H9 (cell line): ENCODE measurements around the gene ASB12. TPM values are rescaled to one million over a fixed set of nuclear protein-coding genes. Genes with fewer than 3 reads are reported as not detected.

Experiments
- DNase-seq: peaks from one replicate; pipeline ENCODE4 v3.0.0-alpha.2; 2017
- H2AFZ ChIP-seq: one replicate; pipeline ENCODE4 v1.6.1; 2013; ENCODE audit warnings: mild to moderate bottlenecking, low read length, control low read depth, moderate library complexity
- H2AK5ac ChIP-seq: 2 replicates; pipeline ENCODE4 v1.6.1; 2013; ENCODE audit warnings: low read length, control low read depth, mixed read lengths; ENCODE audit not compliant: insufficient read length
- H2BK120ac ChIP-seq: one replicate; pipeline ENCODE4 v1.6.1; 2013; ENCODE audit warnings: low read depth, mild to moderate bottlenecking, low read length, control low read depth, inconsistent platforms; ENCODE audit not compliant: poor library complexity, severe bottlenecking
- H2BK12ac ChIP-seq: 2 replicates; pipeline ENCODE4 v1.6.1; 2013; ENCODE audit warnings: low read length, control low read depth, mixed read lengths, low read depth; ENCODE audit not compliant: insufficient read length
- H2BK15ac ChIP-seq: 2 replicates; pipeline ENCODE4 v1.6.1; 2013; ENCODE audit warnings: low read depth, low read length, control low read depth
- H2BK20ac ChIP-seq: one replicate; pipeline ENCODE4 v1.6.1; 2013; ENCODE audit warnings: low read depth, mild to moderate bottlenecking, low read length, control low read depth, inconsistent platforms; ENCODE audit not compliant: poor library complexity, severe bottlenecking
- H2BK5ac ChIP-seq: 2 replicates; pipeline ENCODE4 v1.6.1; 2013; ENCODE audit warnings: low read length, control low read depth, mixed read lengths; ENCODE audit not compliant: insufficient read length
- H3K14ac ChIP-seq: 2 replicates; pipeline ENCODE4 v1.6.1; 2013; ENCODE audit warnings: low read length, control low read depth; ENCODE audit not compliant: insufficient read depth
- H3K18ac ChIP-seq: 2 replicates; pipeline ENCODE4 v1.6.1; 2013; ENCODE audit warnings: low read depth, mild to moderate bottlenecking, mixed read lengths, low read length, control low read depth; ENCODE audit not compliant: insufficient read length
- H3K23ac ChIP-seq: 2 replicates; pipeline ENCODE4 v1.6.1; 2013; ENCODE audit warnings: low read length, control low read depth, mixed read lengths, low read depth; ENCODE audit not compliant: insufficient read length
- H3K23me2 ChIP-seq: 2 replicates; pipeline ENCODE4 v1.6.1; 2013; ENCODE audit warnings: low read depth, mild to moderate bottlenecking, mixed read lengths, low read length, control low read depth; ENCODE audit not compliant: insufficient read length, poor library complexity, severe bottlenecking
- H3K27ac ChIP-seq: 2 replicates; pipeline ENCODE4 v1.5.1; 2013; ENCODE audit warnings: low read length, control low read depth, mixed read lengths, low read depth; ENCODE audit not compliant: insufficient read length
- H3K27me3 ChIP-seq: 2 replicates; pipeline ENCODE4 v1.6.1; 2013; ENCODE audit warnings: low read length, control low read depth, inconsistent platforms; ENCODE audit not compliant: insufficient read depth
- H3K4ac ChIP-seq: 2 replicates; pipeline ENCODE4 v1.6.1; 2013; ENCODE audit warnings: low read depth, mild to moderate bottlenecking, control low read depth, inconsistent platforms, low read length, moderate library complexity
- H3K4me1 ChIP-seq: 2 replicates; pipeline ENCODE4 v1.6.1; 2013; ENCODE audit warnings: low read length, control low read depth, inconsistent platforms; ENCODE audit not compliant: insufficient read depth
- H3K4me2 ChIP-seq: 2 replicates; pipeline ENCODE4 v1.6.1; 2013; ENCODE audit warnings: low read length, control low read depth, mixed read lengths; ENCODE audit not compliant: insufficient read length, insufficient read depth
- H3K56ac ChIP-seq: 2 replicates; pipeline ENCODE4 v1.6.1; 2013; ENCODE audit warnings: low read depth, mild to moderate bottlenecking, mixed read lengths, low read length, control low read depth; ENCODE audit not compliant: insufficient read length
- H3K79me1 ChIP-seq: 2 replicates; pipeline ENCODE4 v1.6.1; 2013; ENCODE audit warnings: low read depth, mild to moderate bottlenecking, moderate library complexity, low read length, control low read depth, inconsistent platforms; ENCODE audit not compliant: insufficient read depth, poor library complexity, severe bottlenecking
- H3K79me2 ChIP-seq: 2 replicates; pipeline ENCODE4 v1.6.1; 2013; ENCODE audit warnings: low read length, control low read depth, inconsistent platforms; ENCODE audit not compliant: insufficient read depth
- H3K9ac ChIP-seq: 2 replicates; pipeline ENCODE4 v1.6.1; 2013; ENCODE audit warnings: low read length, control low read depth, mixed read lengths; ENCODE audit not compliant: insufficient read length; ENCODE audit errors: extremely low read depth
- H3K9me3 ChIP-seq: one replicate; pipeline ENCODE4 v1.6.1; 2013; ENCODE audit warnings: low read depth, low read length, inconsistent platforms; ENCODE audit not compliant: control insufficient read depth
- H3T11ph ChIP-seq: one replicate; pipeline ENCODE4 v1.6.1; 2013; ENCODE audit warnings: mild to moderate bottlenecking, low read length, control low read depth, inconsistent platforms
- H4K20me1 ChIP-seq: one replicate; pipeline ENCODE4 v1.6.1; 2013; ENCODE audit not compliant: control insufficient read depth, insufficient read length, insufficient read depth
- H4K5ac ChIP-seq: 2 replicates; pipeline ENCODE4 v1.6.1; 2013; ENCODE audit warnings: low read depth, mild to moderate bottlenecking, mixed read lengths, low read length, control low read depth; ENCODE audit not compliant: insufficient read length
- H4K8ac ChIP-seq: replicated peaks from 2 replicates; pipeline ENCODE4 v1.6.1; 2013; ENCODE audit warnings: low read length, control low read depth, mixed read lengths, low read depth; ENCODE audit not compliant: insufficient read length
- H4K91ac ChIP-seq: 2 replicates; pipeline ENCODE4 v1.6.1; 2013; ENCODE audit warnings: low read depth, mild to moderate bottlenecking, moderate library complexity, mixed read lengths, low read length, control low read depth; ENCODE audit not compliant: insufficient read length
- H3K27ac Mint-ChIP-seq, 3 experiments: 2 replicates in 2 of 3; 3 replicates in 1 of 3; pipeline ENCODE4 v1.8.0; 2020 to 2021; ENCODE audit warnings: mixed read lengths in 3 of 3, mild to moderate bottlenecking in 1 of 3, moderate library complexity in 1 of 3
- H3K27me3 Mint-ChIP-seq: 2 replicates; pipeline ENCODE4 v1.8.0; 2021; ENCODE audit warnings: low read depth, mild to moderate bottlenecking, moderate library complexity, mixed read lengths
- H3K36me3 Mint-ChIP-seq, 3 experiments: 2 replicates in 2 of 3; 3 replicates in 1 of 3; pipeline ENCODE4 v1.8.0; 2020 to 2021; ENCODE audit warnings: low read depth in 3 of 3, mixed read lengths in 3 of 3; ENCODE audit not compliant: insufficient read depth in 1 of 3
- H3K4me1 Mint-ChIP-seq, 2 experiments: 2 replicates each; pipeline ENCODE4 v1.8.0; 2020; ENCODE audit warnings: mixed read lengths in 2 of 2
- H3K4me3 Mint-ChIP-seq, 2 experiments: 2 replicates in 1 of 2; 3 replicates in 1 of 2; pipeline ENCODE4 v1.8.0; 2020 to 2021; ENCODE audit warnings: mild to moderate bottlenecking in 2 of 2, mixed read lengths in 2 of 2, moderate library complexity in 1 of 2
- H3K9me3 Mint-ChIP-seq, 2 experiments: 2 replicates in 1 of 2; 3 replicates in 1 of 2; pipeline ENCODE4 v1.8.0; 2020; ENCODE audit warnings: mild to moderate bottlenecking in 2 of 2, mixed read lengths in 2 of 2, moderate library complexity in 1 of 2
- WGBS: extraction: QIAGEN DNeasy Blood & Tissue Kit; methylation state at CpG from one replicate; pipeline ENCODE4 v1.1.7; 2013; ENCODE audit warnings: missing lambda C conversion rate, low lambda C conversion rate, mixed read lengths; ENCODE audit not compliant: insufficient read length; ENCODE audit errors: extremely low coverage; 5-methylcytosine and 5-hydroxymethylcytosine counted together
- long read RNA-seq: library from polyadenylated mRNA; unstranded; transcript quantifications from one replicate; pipeline ENCODE4 v2.0.0, GENCODE V29; 2020
- total RNA-seq: library from RNA; stranded (reverse); gene quantifications from 2 replicates; pipeline ENCODE4 v1.2.1, GENCODE V29; 2021
- TF ChIP-seq, protein P1 (sequence below): fragments of 200-600 bp; sonication (generic); conservative IDR thresholded peaks from 3 replicates; pipeline ENCODE4 v1.8.0; 2021; ENCODE audit warnings: antibody characterized with exemption, mild to moderate bottlenecking

ASB12 gene, protein sequence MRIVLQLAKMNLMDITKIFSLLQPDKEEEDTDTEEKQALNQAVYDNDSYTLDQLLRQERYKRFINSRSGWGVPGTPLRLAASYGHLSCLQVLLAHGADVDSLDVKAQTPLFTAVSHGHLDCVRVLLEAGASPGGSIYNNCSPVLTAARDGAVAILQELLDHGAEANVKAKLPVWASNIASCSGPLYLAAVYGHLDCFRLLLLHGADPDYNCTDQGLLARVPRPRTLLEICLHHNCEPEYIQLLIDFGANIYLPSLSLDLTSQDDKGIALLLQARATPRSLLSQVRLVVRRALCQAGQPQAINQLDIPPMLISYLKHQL
- 0.29 and 0.46 TPM in 2 replicates for total RNA-seq
- long read RNA-seq = 0 reads

DNA sequence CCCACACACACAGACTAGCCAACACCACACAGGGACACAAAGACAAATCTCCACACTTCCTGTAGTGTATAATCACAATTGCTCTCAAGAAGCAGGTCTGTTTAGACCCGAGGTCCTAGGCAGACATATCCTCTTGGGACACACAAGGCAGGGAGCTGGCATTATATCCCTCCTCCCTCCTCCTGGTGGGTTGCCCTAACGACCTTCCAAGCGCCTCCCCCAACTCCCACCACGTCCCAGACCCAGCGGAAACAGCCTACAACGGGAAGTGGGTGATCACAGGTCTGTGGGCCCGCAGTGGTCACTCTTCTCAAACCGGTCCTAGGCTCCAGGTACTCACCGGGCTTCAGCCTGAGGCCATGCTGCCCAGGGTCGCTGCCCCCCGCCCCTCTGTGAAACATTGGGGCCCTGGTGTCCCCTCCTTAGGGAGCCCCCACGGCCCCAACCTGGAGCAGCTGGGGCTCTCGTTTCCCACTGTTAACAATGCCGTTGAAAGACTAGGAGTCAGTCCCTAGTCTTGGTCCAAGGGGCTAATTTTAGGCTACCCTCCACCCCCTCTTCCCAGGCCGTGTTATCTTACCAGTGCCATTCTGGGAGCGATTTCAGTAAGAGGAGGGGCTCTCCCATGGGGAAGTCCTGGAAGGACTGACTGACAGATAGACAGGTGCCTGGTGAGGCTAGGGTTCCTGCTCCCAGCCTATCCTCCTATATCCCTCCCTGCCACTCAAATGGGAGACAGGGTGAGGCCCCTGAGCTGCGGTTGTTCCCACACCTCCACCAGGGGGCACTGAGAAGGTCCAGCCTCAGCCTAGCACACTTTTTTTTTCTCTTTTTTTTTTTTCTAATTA lies at the start of gene ASB12:
ASB12 (minus strand) TSS at position 485 of the 848 bp plus-strand sequence. CDS start 4,957 bp downstream, outside the sequence.
- Histone ChIP-seq H3K79me1 (no peaks in the 10 kb centered on the region), H3T11ph (no peak within 1 kb of the TSS), H4K91ac (no peak within 1 kb of the TSS), H4K5ac (no peak within 1 kb of the TSS), H2BK5ac (no peak within 1 kb of the TSS), H3K4me1 (no peaks in the 10 kb centered on the region), H3K4ac (no peak within 1 kb of the TSS), H3K9ac (no peak within 1 kb of the TSS), H2BK20ac (no peak within 1 kb of the TSS), H2AFZ (no peak within 1 kb of the TSS), H2BK120ac (no peak within 1 kb of the TSS), H3K18ac (no peak within 1 kb of the TSS), H3K27ac (no peak within 1 kb of the TSS), H3K4me2 (no peak within 1 kb of the TSS), H2AK5ac (no peak within 1 kb of the TSS), H2BK15ac (no peak within 1 kb of the TSS), H4K20me1 (no peaks in the 10 kb centered on the region), H4K8ac (no peak within 1 kb of the TSS), H3K56ac (no peak within 1 kb of the TSS), H3K79me2 (no peaks in the 10 kb centered on the region), H3K9me3 (peaks cover 45% of the 10 kb centered on the region), H3K27me3 (no peaks in the 10 kb centered on the region), H2BK12ac (no peak within 1 kb of the TSS), H3K23me2 (no peaks in the 10 kb centered on the region), H3K14ac (no peak within 1 kb of the TSS), H3K23ac (no peak within 1 kb of the TSS)
- H3K4me3 Mint-ChIP-seq = no peak within 1 kb of the TSS
- H3K4me1 Mint-ChIP-seq = peaks cover 5 to 6% of the 10 kb centered on the region in 2 experiments
- H3K27me3 Mint-ChIP-seq = no peaks in the 10 kb centered on the region; the same call in 1 of the 2 replicates
- H3K36me3 Mint-ChIP-seq = no peaks in the 10 kb centered on the region; a peak in 3 of 7 replicates
- no peak for DNase-seq
- WGBS = no CpG with 5 or more reads among the region's 17 CpGs
- H3K27ac Mint-ChIP-seq = no peak within 1 kb of the TSS
- TF ChIP-seq, protein P1, sequence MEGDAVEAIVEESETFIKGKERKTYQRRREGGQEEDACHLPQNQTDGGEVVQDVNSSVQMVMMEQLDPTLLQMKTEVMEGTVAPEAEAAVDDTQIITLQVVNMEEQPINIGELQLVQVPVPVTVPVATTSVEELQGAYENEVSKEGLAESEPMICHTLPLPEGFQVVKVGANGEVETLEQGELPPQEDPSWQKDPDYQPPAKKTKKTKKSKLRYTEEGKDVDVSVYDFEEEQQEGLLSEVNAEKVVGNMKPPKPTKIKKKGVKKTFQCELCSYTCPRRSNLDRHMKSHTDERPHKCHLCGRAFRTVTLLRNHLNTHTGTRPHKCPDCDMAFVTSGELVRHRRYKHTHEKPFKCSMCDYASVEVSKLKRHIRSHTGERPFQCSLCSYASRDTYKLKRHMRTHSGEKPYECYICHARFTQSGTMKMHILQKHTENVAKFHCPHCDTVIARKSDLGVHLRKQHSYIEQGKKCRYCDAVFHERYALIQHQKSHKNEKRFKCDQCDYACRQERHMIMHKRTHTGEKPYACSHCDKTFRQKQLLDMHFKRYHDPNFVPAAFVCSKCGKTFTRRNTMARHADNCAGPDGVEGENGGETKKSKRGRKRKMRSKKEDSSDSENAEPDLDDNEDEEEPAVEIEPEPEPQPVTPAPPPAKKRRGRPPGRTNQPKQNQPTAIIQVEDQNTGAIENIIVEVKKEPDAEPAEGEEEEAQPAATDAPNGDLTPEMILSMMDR = peak; percentile 49
- peaks cover 32 to 33% of the 10 kb centered on the region in 2 experiments for H3K9me3 Mint-ChIP-seq
